ENCODE data around the gene CACNB1. TPM values are rescaled to one million over a fixed set of nuclear protein-coding genes. Genes with fewer than 3 reads are reported as not detected.

The CACNB1 gene
- total and polyA plus RNA-seq, 2 donors (not counting 1 experiment from before 2014, with no cell fraction given) = 3.8 to 12.4 TPM

DNA sequence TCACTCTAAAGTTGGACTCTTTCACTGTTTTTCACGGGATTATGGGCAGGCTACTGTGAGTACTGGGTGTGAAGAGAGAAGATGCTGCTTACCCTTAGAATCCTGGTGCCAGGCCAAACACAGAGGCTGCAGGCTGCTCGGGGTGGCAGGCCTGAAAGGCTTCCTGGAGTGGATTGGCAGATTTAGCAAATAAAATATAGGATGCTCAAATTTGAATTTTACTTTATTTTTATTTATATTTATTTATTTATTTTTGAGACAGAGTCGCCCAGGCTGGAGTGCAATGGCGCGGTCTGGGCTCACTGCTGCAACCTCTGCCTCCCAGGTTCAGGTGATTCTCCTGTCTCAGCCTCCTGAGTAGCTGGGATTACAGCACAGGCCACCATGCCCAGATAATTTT, 43.2 kb upstream of the CACNB1 start:
- Mint-ChIP-seq H3K9me3 (ENCODE audit: insufficient read depth) (no peaks in the 10 kb centered on the region), H3K27ac (no peak overlapping the region), H3K27me3 (peaks cover 6% of the 10 kb centered on the region), H3K4me3 (no peak overlapping the region), H3K4me1 (peaks cover 34% of the 10 kb centered on the region)
- Histone ChIP-seq H3K27ac (ENCODE audit: low read length in 2 of 2) (no peak overlapping the region), H3K4me3 (ENCODE audit: control extremely low read depth in 1 of 5, extremely low read depth in 1 of 5, insufficient read depth in 1 of 5, low read depth in 2 of 5, low read length in 4 of 5) (no peak overlapping the region), H4K20me1 (ENCODE audit: control insufficient read depth, insufficient read depth, low read length, poor library complexity, severe bottlenecking) (no peaks in the 10 kb centered on the region), H2AFZ (ENCODE audit: insufficient read depth, low read depth, low read length, poor library complexity, severe bottlenecking) (no peak overlapping the region), H3K27me3 (replicated peaks in 1 of 4; ENCODE audit: control extremely low read depth in 1 of 4, control insufficient read depth in 3 of 4, insufficient read depth in 4 of 4, low read length in 3 of 4) (peaks cover 0 to 4% (median 0%) of the 10 kb centered on the region in 4 experiments), H3K9ac (ENCODE audit: low read length) (no peak overlapping the region), H3K79me2 (ENCODE audit: control insufficient read depth, insufficient read depth, low read length) (no peaks in the 10 kb centered on the region), H3K9me3 (ENCODE audit: control extremely low read depth in 1 of 3, control insufficient read depth in 2 of 3, insufficient read depth in 1 of 3, low read length in 2 of 3) (no peaks in the 10 kb centered on the region), H3K4me1 (ENCODE audit: control insufficient read depth in 2 of 2, insufficient read depth in 2 of 2, low read length in 2 of 2) (peaks cover 25 to 37% of the 10 kb centered on the region in 2 donors), H3K36me3 (replicated peaks in 1 of 2; ENCODE audit: control extremely low read depth in 1 of 2, control insufficient read depth in 1 of 2, extremely low read depth in 1 of 2, insufficient read depth in 2 of 2, low read length in 1 of 2) (no peaks in the 10 kb centered on the region), H3K4me2 (replicated peaks; ENCODE audit: low read depth, low read length, poor library complexity, severe bottlenecking) (no peak overlapping the region)
- 100% methylated on average over 3 of the region's 5 CpGs for WGBS (ENCODE audit: insufficient coverage)
- POLR2A ChIA-PET = no interaction called here
- ATAC-seq (ENCODE audit: low read depth) (no peak), DNase-seq (no peak)
- CTCF ChIA-PET = interaction anchor here (0.7 to 21.4 kb wide), 5 partner anchors 13 to 585 kb away, joined by 3 to 707 read pairs (median 5); partner anchors contain the start of gene RPL19
- intact Hi-C loops (cut with micrococcal nuclease) = no loop called here
- TF ChIP-seq, protein P1, sequence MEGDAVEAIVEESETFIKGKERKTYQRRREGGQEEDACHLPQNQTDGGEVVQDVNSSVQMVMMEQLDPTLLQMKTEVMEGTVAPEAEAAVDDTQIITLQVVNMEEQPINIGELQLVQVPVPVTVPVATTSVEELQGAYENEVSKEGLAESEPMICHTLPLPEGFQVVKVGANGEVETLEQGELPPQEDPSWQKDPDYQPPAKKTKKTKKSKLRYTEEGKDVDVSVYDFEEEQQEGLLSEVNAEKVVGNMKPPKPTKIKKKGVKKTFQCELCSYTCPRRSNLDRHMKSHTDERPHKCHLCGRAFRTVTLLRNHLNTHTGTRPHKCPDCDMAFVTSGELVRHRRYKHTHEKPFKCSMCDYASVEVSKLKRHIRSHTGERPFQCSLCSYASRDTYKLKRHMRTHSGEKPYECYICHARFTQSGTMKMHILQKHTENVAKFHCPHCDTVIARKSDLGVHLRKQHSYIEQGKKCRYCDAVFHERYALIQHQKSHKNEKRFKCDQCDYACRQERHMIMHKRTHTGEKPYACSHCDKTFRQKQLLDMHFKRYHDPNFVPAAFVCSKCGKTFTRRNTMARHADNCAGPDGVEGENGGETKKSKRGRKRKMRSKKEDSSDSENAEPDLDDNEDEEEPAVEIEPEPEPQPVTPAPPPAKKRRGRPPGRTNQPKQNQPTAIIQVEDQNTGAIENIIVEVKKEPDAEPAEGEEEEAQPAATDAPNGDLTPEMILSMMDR (IDR thresholded peaks at IDR 0.05) = no peak
- no peak for TF ChIP-seq EZH2 (IDR thresholded peaks at IDR 0.05; ENCODE audit: borderline replicate concordance, insufficient read depth, low read depth, low read length, poor library complexity, severe bottlenecking)

DNA sequence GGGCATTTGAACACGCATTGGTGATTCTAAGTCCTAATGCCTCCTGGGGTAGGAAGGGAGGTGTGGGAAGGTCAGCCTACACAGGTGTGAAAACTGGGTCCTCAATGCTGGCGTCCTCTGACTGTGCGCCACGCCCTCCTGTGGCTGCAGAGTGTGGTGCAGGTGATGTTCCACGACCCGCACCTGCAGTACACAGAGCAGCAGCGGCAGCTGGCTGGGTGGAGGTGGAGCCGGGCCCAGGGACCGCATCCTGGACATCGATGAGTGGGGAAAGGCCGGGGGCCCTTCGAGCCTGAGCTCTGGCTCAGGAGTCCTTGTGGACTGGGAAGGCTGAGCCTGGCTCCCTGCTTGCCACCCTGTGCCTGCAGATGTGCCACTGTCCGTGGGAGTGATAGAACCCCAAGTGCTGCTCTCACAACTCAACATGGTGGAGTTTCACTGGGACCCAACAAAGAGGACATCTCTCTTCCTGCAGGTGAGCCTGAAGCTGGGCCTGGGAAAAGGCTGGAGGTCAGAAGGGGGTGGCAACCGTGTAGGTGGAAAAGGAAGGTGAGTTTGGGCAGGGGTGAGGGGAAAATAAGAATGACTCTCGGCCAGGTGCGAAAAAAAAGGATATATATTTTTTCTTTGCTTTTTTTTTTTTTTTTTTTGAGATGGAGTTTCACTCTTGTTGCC, 42.3 kb upstream of the CACNB1 start:
- Mint-ChIP-seq H3K4me1 (peaks cover 35% of the 10 kb centered on the region), H3K4me3 (peak overlapping the region; percentile 45)

More for the DNA sequence above, 42.3 kb upstream of the CACNB1 start:
- Mint-ChIP-seq H3K9me3 (ENCODE audit: insufficient read depth) (no peaks in the 10 kb centered on the region), H3K27me3 (peaks cover 8% of the 10 kb centered on the region), H3K27ac (no peak overlapping the region)
- H3K27me3 ChIP-seq (replicated peaks in 1 of 4; ENCODE audit: control extremely low read depth in 1 of 4, control insufficient read depth in 3 of 4, insufficient read depth in 4 of 4, low read length in 3 of 4) = peaks cover 0 to 4% (median 0%) of the 10 kb centered on the region in 4 experiments
- H3K9ac ChIP-seq (ENCODE audit: low read length) = no peak overlapping the region
- peak overlapping the region; percentile 40 for H3K4me2 ChIP-seq (replicated peaks; ENCODE audit: low read depth, low read length, poor library complexity, severe bottlenecking)
- H3K4me3 ChIP-seq (ENCODE audit: control extremely low read depth in 1 of 5, extremely low read depth in 1 of 5, insufficient read depth in 1 of 5, low read depth in 2 of 5, low read length in 4 of 5) = no peak overlapping the region
- ATAC-seq (ENCODE audit: low read depth) (peak; percentile 67), DNase-seq (peak; percentile 82)
- ChIA-PET POLR2A (no interaction called here), CTCF (interaction anchor here (0.7 to 21.4 kb wide), 7 partner anchors 15 to 586 kb away, joined by 3 to 707 read pairs (median 5); partner anchors contain the start of gene RPL19)
- no peak overlapping the region for H3K27ac ChIP-seq (ENCODE audit: low read length in 2 of 2)
- H3K4me1 ChIP-seq (ENCODE audit: control insufficient read depth in 2 of 2, insufficient read depth in 2 of 2, low read length in 2 of 2) = peaks cover 24 to 33% of the 10 kb centered on the region in 2 donors
- H3K36me3 ChIP-seq (replicated peaks in 1 of 2; ENCODE audit: control extremely low read depth in 1 of 2, control insufficient read depth in 1 of 2, extremely low read depth in 1 of 2, insufficient read depth in 2 of 2, low read length in 1 of 2) = no peaks in the 10 kb centered on the region
- 8% methylated on average over 12 of the region's 16 CpGs for WGBS (ENCODE audit: insufficient coverage)
- TF ChIP-seq, protein P1 (IDR thresholded peaks at IDR 0.05) = peak; percentile 75
- no peak for TF ChIP-seq EZH2 (IDR thresholded peaks at IDR 0.05; ENCODE audit: borderline replicate concordance, insufficient read depth, low read depth, low read length, poor library complexity, severe bottlenecking)
- H2AFZ ChIP-seq (ENCODE audit: insufficient read depth, low read depth, low read length, poor library complexity, severe bottlenecking) = peak overlapping the region; percentile 27
- intact Hi-C loops (cut with micrococcal nuclease) = loop anchor here (1.0 to 5.0 kb wide), 2 partner anchors 32 to 87 kb away; partner anchors contain the start of gene PLXDC1
- H3K9me3 ChIP-seq (ENCODE audit: control extremely low read depth in 1 of 3, control insufficient read depth in 2 of 3, insufficient read depth in 1 of 3, low read length in 2 of 3) = no peaks in the 10 kb centered on the region
- H4K20me1 ChIP-seq (ENCODE audit: control insufficient read depth, insufficient read depth, low read length, poor library complexity, severe bottlenecking) = no peaks in the 10 kb centered on the region
- H3K79me2 ChIP-seq (ENCODE audit: control insufficient read depth, insufficient read depth, low read length) = no peaks in the 10 kb centered on the region

All from B cell (primary cell).